ENCODE measurements around the gene TUBD1. TPM values are rescaled to one million over a fixed set of nuclear protein-coding genes. Genes with fewer than 3 reads are reported as not detected.

TUBD1 gene
- total and polyA plus RNA-seq, 2 of the 13 experiments (the other 11 are each of a cell fraction or from before 2014, with no cell fraction given), result 18.2 to 25.9 TPM

GRCh38 chr17:59837308-59838051, 55.3 kb downstream of the TUBD1 start (continued):
- TF ChIP-seq, protein P1, sequence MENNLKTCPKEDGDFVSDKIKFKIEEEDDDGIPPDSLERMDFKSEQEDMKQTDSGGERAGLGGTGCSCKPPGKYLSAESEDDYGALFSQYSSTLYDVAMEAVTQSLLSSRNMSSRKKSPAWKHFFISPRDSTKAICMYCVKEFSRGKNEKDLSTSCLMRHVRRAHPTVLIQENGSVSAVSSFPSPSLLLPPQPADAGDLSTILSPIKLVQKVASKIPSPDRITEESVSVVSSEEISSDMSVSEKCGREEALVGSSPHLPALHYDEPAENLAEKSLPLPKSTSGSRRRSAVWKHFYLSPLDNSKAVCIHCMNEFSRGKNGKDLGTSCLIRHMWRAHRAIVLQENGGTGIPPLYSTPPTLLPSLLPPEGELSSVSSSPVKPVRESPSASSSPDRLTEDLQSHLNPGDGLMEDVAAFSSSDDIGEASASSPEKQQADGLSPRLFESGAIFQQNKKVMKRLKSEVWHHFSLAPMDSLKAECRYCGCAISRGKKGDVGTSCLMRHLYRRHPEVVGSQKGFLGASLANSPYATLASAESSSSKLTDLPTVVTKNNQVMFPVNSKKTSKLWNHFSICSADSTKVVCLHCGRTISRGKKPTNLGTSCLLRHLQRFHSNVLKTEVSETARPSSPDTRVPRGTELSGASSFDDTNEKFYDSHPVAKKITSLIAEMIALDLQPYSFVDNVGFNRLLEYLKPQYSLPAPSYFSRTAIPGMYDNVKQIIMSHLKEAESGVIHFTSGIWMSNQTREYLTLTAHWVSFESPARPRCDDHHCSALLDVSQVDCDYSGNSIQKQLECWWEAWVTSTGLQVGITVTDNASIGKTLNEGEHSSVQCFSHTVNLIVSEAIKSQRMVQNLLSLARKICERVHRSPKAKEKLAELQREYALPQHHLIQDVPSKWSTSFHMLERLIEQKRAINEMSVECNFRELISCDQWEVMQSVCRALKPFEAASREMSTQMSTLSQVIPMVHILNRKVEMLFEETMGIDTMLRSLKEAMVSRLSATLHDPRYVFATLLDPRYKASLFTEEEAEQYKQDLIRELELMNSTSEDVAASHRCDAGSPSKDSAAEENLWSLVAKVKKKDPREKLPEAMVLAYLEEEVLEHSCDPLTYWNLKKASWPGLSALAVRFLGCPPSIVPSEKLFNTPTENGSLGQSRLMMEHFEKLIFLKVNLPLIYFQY (CRISPR knock-in tag; IDR thresholded peaks at IDR 0.05; ENCODE audit: borderline replicate concordance), result 0 out of 2 replicates have a peak, but pooled peaks have one; percentile 15
- TF ChIP-seq, protein P2, sequence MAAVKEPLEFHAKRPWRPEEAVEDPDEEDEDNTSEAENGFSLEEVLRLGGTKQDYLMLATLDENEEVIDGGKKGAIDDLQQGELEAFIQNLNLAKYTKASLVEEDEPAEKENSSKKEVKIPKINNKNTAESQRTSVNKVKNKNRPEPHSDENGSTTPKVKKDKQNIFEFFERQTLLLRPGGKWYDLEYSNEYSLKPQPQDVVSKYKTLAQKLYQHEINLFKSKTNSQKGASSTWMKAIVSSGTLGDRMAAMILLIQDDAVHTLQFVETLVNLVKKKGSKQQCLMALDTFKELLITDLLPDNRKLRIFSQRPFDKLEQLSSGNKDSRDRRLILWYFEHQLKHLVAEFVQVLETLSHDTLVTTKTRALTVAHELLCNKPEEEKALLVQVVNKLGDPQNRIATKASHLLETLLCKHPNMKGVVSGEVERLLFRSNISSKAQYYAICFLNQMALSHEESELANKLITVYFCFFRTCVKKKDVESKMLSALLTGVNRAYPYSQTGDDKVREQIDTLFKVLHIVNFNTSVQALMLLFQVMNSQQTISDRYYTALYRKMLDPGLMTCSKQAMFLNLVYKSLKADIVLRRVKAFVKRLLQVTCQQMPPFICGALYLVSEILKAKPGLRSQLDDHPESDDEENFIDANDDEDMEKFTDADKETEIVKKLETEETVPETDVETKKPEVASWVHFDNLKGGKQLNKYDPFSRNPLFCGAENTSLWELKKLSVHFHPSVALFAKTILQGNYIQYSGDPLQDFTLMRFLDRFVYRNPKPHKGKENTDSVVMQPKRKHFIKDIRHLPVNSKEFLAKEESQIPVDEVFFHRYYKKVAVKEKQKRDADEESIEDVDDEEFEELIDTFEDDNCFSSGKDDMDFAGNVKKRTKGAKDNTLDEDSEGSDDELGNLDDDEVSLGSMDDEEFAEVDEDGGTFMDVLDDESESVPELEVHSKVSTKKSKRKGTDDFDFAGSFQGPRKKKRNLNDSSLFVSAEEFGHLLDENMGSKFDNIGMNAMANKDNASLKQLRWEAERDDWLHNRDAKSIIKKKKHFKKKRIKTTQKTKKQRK (IDR thresholded peaks at IDR 0.05; ENCODE audit: low read length), result no peak
- no peak for TF ChIP-seq ZNF562 (CRISPR knock-in tag; IDR thresholded peaks at IDR 0.05; ENCODE audit: borderline replicate concordance)
- TF ChIP-seq ZNF674 (CRISPR knock-in tag; IDR thresholded peaks at IDR 0.05; ENCODE audit: low read depth), result no peak
- TF ChIP-seq PPARG (CRISPR knock-in tag; conservative IDR thresholded peaks at IDR 0.05), result peak; percentile 76
- peak; percentile 60; the same call in 1 of the 2 replicates for TF ChIP-seq JUNB (CRISPR knock-in tag; IDR thresholded peaks at IDR 0.05; ENCODE audit: borderline replicate concordance)
- TF ChIP-seq SP5 (CRISPR knock-in tag; IDR thresholded peaks at IDR 0.05; ENCODE audit: borderline replicate concordance, low read depth), result peak; percentile 95
- TF ChIP-seq PRPF4 (IDR thresholded peaks at IDR 0.05; ENCODE audit: low read depth, low read length, poor library complexity, severe bottlenecking), result no peak
- peak; percentile 73; the same call in 1 of the 2 replicates for TF ChIP-seq KLF9 (CRISPR knock-in tag; IDR thresholded peaks at IDR 0.05; ENCODE audit: low read depth)
- TF ChIP-seq, protein P3, sequence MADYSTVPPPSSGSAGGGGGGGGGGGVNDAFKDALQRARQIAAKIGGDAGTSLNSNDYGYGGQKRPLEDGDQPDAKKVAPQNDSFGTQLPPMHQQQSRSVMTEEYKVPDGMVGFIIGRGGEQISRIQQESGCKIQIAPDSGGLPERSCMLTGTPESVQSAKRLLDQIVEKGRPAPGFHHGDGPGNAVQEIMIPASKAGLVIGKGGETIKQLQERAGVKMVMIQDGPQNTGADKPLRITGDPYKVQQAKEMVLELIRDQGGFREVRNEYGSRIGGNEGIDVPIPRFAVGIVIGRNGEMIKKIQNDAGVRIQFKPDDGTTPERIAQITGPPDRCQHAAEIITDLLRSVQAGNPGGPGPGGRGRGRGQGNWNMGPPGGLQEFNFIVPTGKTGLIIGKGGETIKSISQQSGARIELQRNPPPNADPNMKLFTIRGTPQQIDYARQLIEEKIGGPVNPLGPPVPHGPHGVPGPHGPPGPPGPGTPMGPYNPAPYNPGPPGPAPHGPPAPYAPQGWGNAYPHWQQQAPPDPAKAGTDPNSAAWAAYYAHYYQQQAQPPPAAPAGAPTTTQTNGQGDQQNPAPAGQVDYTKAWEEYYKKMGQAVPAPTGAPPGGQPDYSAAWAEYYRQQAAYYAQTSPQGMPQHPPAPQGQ (CRISPR knock-in tag; IDR thresholded peaks at IDR 0.05; ENCODE audit: borderline replicate concordance), result no peak
- no peak for TF ChIP-seq FOXP1 (IDR thresholded peaks at IDR 0.05)
- TF ChIP-seq FOXP1 (CRISPR knock-in tag; IDR thresholded peaks at IDR 0.05), result peak; percentile 78; the same call in 1 of the 2 replicates
- TF ChIP-seq, protein P4, sequence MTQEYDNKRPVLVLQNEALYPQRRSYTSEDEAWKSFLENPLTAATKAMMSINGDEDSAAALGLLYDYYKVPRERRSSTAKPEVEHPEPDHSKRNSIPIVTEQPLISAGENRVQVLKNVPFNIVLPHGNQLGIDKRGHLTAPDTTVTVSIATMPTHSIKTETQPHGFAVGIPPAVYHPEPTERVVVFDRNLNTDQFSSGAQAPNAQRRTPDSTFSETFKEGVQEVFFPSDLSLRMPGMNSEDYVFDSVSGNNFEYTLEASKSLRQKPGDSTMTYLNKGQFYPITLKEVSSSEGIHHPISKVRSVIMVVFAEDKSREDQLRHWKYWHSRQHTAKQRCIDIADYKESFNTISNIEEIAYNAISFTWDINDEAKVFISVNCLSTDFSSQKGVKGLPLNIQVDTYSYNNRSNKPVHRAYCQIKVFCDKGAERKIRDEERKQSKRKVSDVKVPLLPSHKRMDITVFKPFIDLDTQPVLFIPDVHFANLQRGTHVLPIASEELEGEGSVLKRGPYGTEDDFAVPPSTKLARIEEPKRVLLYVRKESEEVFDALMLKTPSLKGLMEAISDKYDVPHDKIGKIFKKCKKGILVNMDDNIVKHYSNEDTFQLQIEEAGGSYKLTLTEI (CRISPR knock-in tag; conservative IDR thresholded peaks at IDR 0.05), result no peak
- peak; percentile 61; the same call in 1 of the 2 replicates for TF ChIP-seq TBX2 (CRISPR knock-in tag; IDR thresholded peaks at IDR 0.05; ENCODE audit: borderline replicate concordance)
- TF ChIP-seq, protein P5, sequence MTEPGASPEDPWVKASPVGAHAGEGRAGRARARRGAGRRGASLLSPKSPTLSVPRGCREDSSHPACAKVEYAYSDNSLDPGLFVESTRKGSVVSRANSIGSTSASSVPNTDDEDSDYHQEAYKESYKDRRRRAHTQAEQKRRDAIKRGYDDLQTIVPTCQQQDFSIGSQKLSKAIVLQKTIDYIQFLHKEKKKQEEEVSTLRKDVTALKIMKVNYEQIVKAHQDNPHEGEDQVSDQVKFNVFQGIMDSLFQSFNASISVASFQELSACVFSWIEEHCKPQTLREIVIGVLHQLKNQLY (CRISPR knock-in tag; IDR thresholded peaks at IDR 0.05), result peak; percentile 61; the same call in 1 of the 2 replicates
